ENCODE data around the gene NEIL1. TPM values are rescaled to one million over a fixed set of nuclear protein-coding genes. Genes with fewer than 3 reads are reported as not detected.

NEIL1 gene
- total and polyA plus RNA-seq, 2 of the 8 experiments (the other 6 are each of a cell fraction or from before 2014, with no cell fraction given): 10.4 to 10.9 TPM

GRCh38 chr15:75403892-75404291 lies 57.1 kb downstream of the NEIL1 start (continued):
- TF ChIP-seq CTCF (IDR thresholded peaks at IDR 0.05; ENCODE audit: control extremely low read depth in 1 of 3, insufficient read depth in 1 of 3, low read depth in 1 of 3, low read length in 3 of 3) (no peak), TCF12 (IDR thresholded peaks at IDR 0.05; ENCODE audit: low read depth, low read length) (no peak), EGR1 (IDR thresholded peaks at IDR 0.05; ENCODE audit: borderline replicate concordance, low read depth, low read length) (no peak), USF2 (IDR thresholded peaks at IDR 0.05; ENCODE audit: low read length) (no peak)

MicroRNA genes within 50 kb of the gene (microRNA counts, 767-probe panel; counts per million panel counts)
- microRNA hsa-miR-631: 879 counts per million, percentile 95 among the panel's probes with 10 or more counts

Small RNA genes lying within 50 kb of the gene (microRNA-seq; reads per million reads assigned to microRNA genes)
- gene MIR631 (ENCODE audit: borderline microRNAs expressed in 2 of 2, borderline number of aligned reads in 2 of 2, borderline replicate concordance in 1 of 2): 0 reads per million in 2 experiments

Other genes with a start within 250 kb of the NEIL1 start
- gene C15orf39, start 145.2 kb upstream of the NEIL1 start, total RNA-seq (2021; fragmentation: NEBNext Ultra II Directional; extraction: Animal tissue kit (Norgen Biotek cat#: 25700)): 35.6 and 38.5 TPM in 2 replicates
- gene C15orf39, start 145.2 kb upstream of the NEIL1 start, polyA plus RNA-seq (2011; rRNA removed): 13.8 and 18.9 TPM in 2 replicates
- 0.35 TPM in 1 of 2 replicates, not detected in the other for gene GOLGA6C, start 88.7 kb upstream of the NEIL1 start, total RNA-seq (2021; fragmentation: NEBNext Ultra II Directional; extraction: Animal tissue kit (Norgen Biotek cat#: 25700))
- 0.14 and 0.17 TPM in 2 replicates for gene GOLGA6C, start 88.7 kb upstream of the NEIL1 start, polyA plus RNA-seq (2011; rRNA removed)
- 0.69 and 0.73 TPM in 2 replicates for gene GOLGA6D, start 64.2 kb upstream of the NEIL1 start, total RNA-seq (2021; fragmentation: NEBNext Ultra II Directional; extraction: Animal tissue kit (Norgen Biotek cat#: 25700))
- gene GOLGA6D, start 64.2 kb upstream of the NEIL1 start, polyA plus RNA-seq (2011; rRNA removed): 0.20 and 0.27 TPM in 2 replicates
- 131 and 132 TPM in 2 replicates for gene COMMD4, start 11.0 kb upstream of the NEIL1 start, total RNA-seq (2021; fragmentation: NEBNext Ultra II Directional; extraction: Animal tissue kit (Norgen Biotek cat#: 25700))
- gene COMMD4, start 11.0 kb upstream of the NEIL1 start, polyA plus RNA-seq (2011; rRNA removed): 236 and 265 TPM in 2 replicates
- gene MAN2C1, start 21.6 kb downstream of the NEIL1 start, total RNA-seq (2021; fragmentation: NEBNext Ultra II Directional; extraction: Animal tissue kit (Norgen Biotek cat#: 25700)): 79.1 and 88.9 TPM in 2 replicates
- gene MAN2C1, start 21.6 kb downstream of the NEIL1 start, polyA plus RNA-seq (2011; rRNA removed): 56.3 and 92.9 TPM in 2 replicates
- 103 and 109 TPM in 2 replicates for gene SIN3A, start 104.7 kb downstream of the NEIL1 start, total RNA-seq (2021; fragmentation: NEBNext Ultra II Directional; extraction: Animal tissue kit (Norgen Biotek cat#: 25700))
- 69.5 and 86.6 TPM in 2 replicates for gene SIN3A, start 104.7 kb downstream of the NEIL1 start, polyA plus RNA-seq (2011; rRNA removed)
- 44.5 and 46.6 TPM in 2 replicates for gene PTPN9, start 232.3 kb downstream of the NEIL1 start, total RNA-seq (2021; fragmentation: NEBNext Ultra II Directional; extraction: Animal tissue kit (Norgen Biotek cat#: 25700))
- gene PTPN9, start 232.3 kb downstream of the NEIL1 start, polyA plus RNA-seq (2011; rRNA removed): 49.7 and 57.4 TPM in 2 replicates